H1 (cell line): ENCODE data around the gene ZBTB49. TPM values are rescaled to one million over a fixed set of nuclear protein-coding genes. Genes with fewer than 3 reads are reported as not detected.

Source experiments
- CTCF ChIA-PET: fragments of 300-600 bp; sonication (Branson Sonifier 250); formaldehyde crosslinking; loops from one replicate; lab custom pipeline; 2021; ENCODE audit not compliant: partially characterized antibody; lab: Charles Lee
- POLR2A ChIA-PET: fragments of 300-600 bp; sonication (Branson Sonifier 250); formaldehyde crosslinking; loops from one replicate; lab custom pipeline; 2021; ENCODE audit warnings: inconsistent platforms; ENCODE audit not compliant: partially characterized antibody; lab: Charles Lee
- DNase-seq, 2 experiments: peaks; one replicate each; pipeline versions ENCODE4 v3.0.0 to v3.0.0-alpha.2; 2010 to 2022; ENCODE audit warnings: low spot score in 2 of 2, low read depth in 1 of 2, mixed read lengths in 1 of 2
- FAIRE-seq: peaks from 2 replicates; lab custom pipeline; 2011; peaks lifted over from hg19 to GRCh38; lab: Jason Lieb, UNC
- H2AFZ ChIP-seq: 2 replicates; pipeline ENCODE4 v1.8.1; 2012; ENCODE audit warnings: low read length, inconsistent platforms
- H2AK5ac ChIP-seq: 2 replicates; pipeline ENCODE4 v1.6.1; 2013; ENCODE audit warnings: low read depth, low read length
- H2BK120ac ChIP-seq: replicated peaks from 2 replicates; pipeline ENCODE3; 2013; ENCODE audit warnings: low read depth, low read length, inconsistent platforms
- H2BK12ac ChIP-seq: 2 replicates; pipeline ENCODE4 v1.6.1; 2013; ENCODE audit warnings: low read depth, low read length
- H2BK15ac ChIP-seq: 2 replicates; pipeline ENCODE4 v1.6.1; 2013; ENCODE audit warnings: low read length
- H2BK20ac ChIP-seq: 2 replicates; pipeline ENCODE4 v1.6.1; 2013; ENCODE audit warnings: low read length
- H2BK5ac ChIP-seq: 2 replicates; pipeline ENCODE4 v1.6.1; 2013; ENCODE audit warnings: low read depth, low read length
- H3K14ac ChIP-seq: 2 replicates; pipeline ENCODE4 v1.6.1; 2013; ENCODE audit warnings: inconsistent platforms; ENCODE audit not compliant: insufficient read length
- H3K18ac ChIP-seq: 2 replicates; pipeline ENCODE4 v1.6.1; 2013; ENCODE audit warnings: low read length; ENCODE audit errors: extremely low read depth
- H3K23ac ChIP-seq: 2 replicates; pipeline ENCODE4 v1.6.1; 2013; ENCODE audit warnings: inconsistent platforms; ENCODE audit not compliant: insufficient read length
- H3K23me2 ChIP-seq: 2 replicates; pipeline ENCODE4 v1.6.1; 2013; ENCODE audit warnings: low read depth, low read length
- H3K27ac ChIP-seq: 2 replicates; pipeline ENCODE4 v1.6.1; 2011; ENCODE audit warnings: low read depth, low read length, inconsistent platforms
- H3K27me3 ChIP-seq, 4 experiments: replicated peaks in 1 of 4; 1 replicate in 1 of 4; 2 replicates in 3 of 4; pipeline versions ENCODE4 v1.6.1 to v1.8.1; 2011 to 2013; ENCODE audit warnings: low read length in 3 of 4, mild to moderate bottlenecking in 3 of 4, inconsistent platforms in 2 of 4, mixed read lengths in 2 of 4, moderate library complexity in 1 of 4; ENCODE audit not compliant: control insufficient read depth in 3 of 4, insufficient read depth in 3 of 4; ENCODE audit errors: extremely low read depth in 1 of 4
- H3K36me3 ChIP-seq, 4 experiments: 2 replicates each; pipeline versions ENCODE4 v1.6.1 to v1.8.1; 2011 to 2013; ENCODE audit warnings: mild to moderate bottlenecking in 4 of 4, low read length in 3 of 4, moderate library complexity in 2 of 4, control low read depth in 1 of 4, inconsistent platforms in 1 of 4; ENCODE audit not compliant: insufficient read depth in 4 of 4, control insufficient read depth in 2 of 4
- H3K4ac ChIP-seq: replicated peaks from 2 replicates; pipeline ENCODE3; 2013; ENCODE audit warnings: low read length, low read depth, mixed read lengths, inconsistent platforms; ENCODE audit not compliant: insufficient read length
- H3K4me1 ChIP-seq, 4 experiments: replicated peaks in 1 of 4; 1 replicate in 1 of 4; 2 replicates in 3 of 4; pipeline versions ENCODE4 v1.6.1 to v1.8.1; 2011 to 2013; ENCODE audit warnings: low read length in 3 of 4, inconsistent platforms in 2 of 4, mixed read lengths in 1 of 4; ENCODE audit not compliant: insufficient read depth in 4 of 4, control insufficient read depth in 3 of 4
- H3K4me2 ChIP-seq, 2 experiments: 2 replicates each; pipeline versions ENCODE4 v1.6.1 to v1.8.1; 2011 to 2013; ENCODE audit warnings: low read depth in 2 of 2, low read length in 2 of 2, control low read depth in 1 of 2, inconsistent platforms in 1 of 2, mild to moderate bottlenecking in 1 of 2; ENCODE audit not compliant: insufficient read depth in 1 of 2
- H3K4me3 ChIP-seq, 4 experiments: fragments of 200-600, 300-600 bp in 1 of 4; sonication (generic), shearing (Covaris generic), sonication (Bioruptor Twin) in 1 of 4; 2 replicates each; pipeline versions ENCODE4 v1.5.1 to v1.8.1; 2011 to 2016; ENCODE audit warnings: low read length in 4 of 4, low read depth in 3 of 4, control low read depth in 2 of 4, inconsistent platforms in 2 of 4, mild to moderate bottlenecking in 2 of 4, mixed read lengths in 1 of 4, moderate library complexity in 1 of 4; ENCODE audit not compliant: insufficient read depth in 2 of 4; ENCODE audit errors: extremely low read depth in 1 of 4
- H3K56ac ChIP-seq: replicated peaks from 2 replicates; pipeline ENCODE3; 2013; ENCODE audit warnings: low read depth, mild to moderate bottlenecking, mixed read lengths, low read length, inconsistent platforms; ENCODE audit not compliant: insufficient read length
- H3K79me1 ChIP-seq: 2 replicates; pipeline ENCODE4 v1.6.1; 2013; ENCODE audit warnings: low read depth, low read length, control low read depth
- H3K79me2 ChIP-seq, 2 experiments: 2 replicates each; pipeline versions ENCODE4 v1.6.1 to v1.8.1; 2012 to 2013; ENCODE audit warnings: low read length in 2 of 2, mild to moderate bottlenecking in 2 of 2, inconsistent platforms in 1 of 2; ENCODE audit not compliant: insufficient read depth in 2 of 2, control insufficient read depth in 1 of 2
- H3K9ac ChIP-seq, 4 experiments: replicated peaks in 1 of 4; 1 replicate in 1 of 4; 2 replicates in 3 of 4; pipeline versions ENCODE4 v1.6.1 to v1.8.1; 2011 to 2013; ENCODE audit warnings: low read depth in 3 of 4, low read length in 3 of 4, control low read depth in 2 of 4, mild to moderate bottlenecking in 2 of 4, moderate library complexity in 2 of 4, inconsistent platforms in 1 of 4; ENCODE audit errors: extremely low read depth in 1 of 4
- H3K9me3 ChIP-seq, 2 experiments: 2 replicates each; pipeline versions ENCODE4 v1.6.1 to v1.8.1; 2012 to 2013; ENCODE audit warnings: mild to moderate bottlenecking in 2 of 2, moderate library complexity in 2 of 2, control low read depth in 1 of 2, inconsistent platforms in 1 of 2, low read depth in 1 of 2, low read length in 1 of 2, mixed read lengths in 1 of 2; ENCODE audit not compliant: insufficient read depth in 2 of 2
- H4K20me1 ChIP-seq, 2 experiments: replicated peaks in 1 of 2; 2 replicates each; pipeline versions ENCODE3 to v1.8.1; 2011 to 2013; ENCODE audit warnings: inconsistent platforms in 2 of 2, low read length in 2 of 2, mild to moderate bottlenecking in 1 of 2; ENCODE audit not compliant: insufficient read depth in 2 of 2, control insufficient read depth in 1 of 2
- H4K5ac ChIP-seq: 2 replicates; pipeline ENCODE4 v1.6.1; 2013; ENCODE audit warnings: low read length, low read depth, mixed read lengths, inconsistent platforms; ENCODE audit not compliant: insufficient read length
- H4K8ac ChIP-seq: 2 replicates; pipeline ENCODE4 v1.8.0; 2013; ENCODE audit warnings: mild to moderate bottlenecking, moderate library complexity, low read length, inconsistent platforms; ENCODE audit not compliant: insufficient read depth; ENCODE audit errors: extremely low read depth
- H4K91ac ChIP-seq: replicated peaks from 2 replicates; pipeline ENCODE3; 2013; ENCODE audit warnings: low read length, mixed read lengths, inconsistent platforms; ENCODE audit not compliant: insufficient read length
- CBX5 ChIP-seq: fragments of 300-800, 300-1000 bp; sonication (generic); IDR thresholded peaks from 2 replicates; pipeline ENCODE4 v1.7.1; 2016; ENCODE audit warnings: antibody characterized with exemption, low read length, low read depth
- EP300 ChIP-seq, 2 experiments: IDR thresholded peaks; 1 replicate in 1 of 2; 2 replicates in 1 of 2; pipeline ENCODE4 v1.6.1; 2011 to 2012; ENCODE audit warnings: low read depth in 2 of 2, low read length in 2 of 2, mild to moderate bottlenecking in 2 of 2, borderline replicate concordance in 1 of 2, inconsistent platforms in 1 of 2, moderate library complexity in 1 of 2
- GABPA ChIP-seq: IDR thresholded peaks from 2 replicates; pipeline ENCODE4 v1.6.1; 2011; ENCODE audit warnings: mild to moderate bottlenecking, low read length, moderate library complexity, borderline replicate concordance; ENCODE audit not compliant: insufficient read depth
- JUND ChIP-seq: IDR thresholded peaks from 2 replicates; pipeline ENCODE4 v1.6.1; 2011; ENCODE audit warnings: mild to moderate bottlenecking, improper control_type of control experiment, low read length
- MAFK ChIP-seq: IDR thresholded peaks from 2 replicates; pipeline ENCODE4 v1.6.1; 2012; ENCODE audit warnings: low read depth, mild to moderate bottlenecking, improper control_type of control experiment, low read length
- RBBP5 ChIP-seq: IDR thresholded peaks from 2 replicates; pipeline ENCODE4 v1.7.1; 2012; ENCODE audit warnings: low read depth, mild to moderate bottlenecking, inconsistent platforms, low read length, moderate library complexity, borderline replicate concordance
- WGBS, 2 experiments: shearing (Covaris generic) in 1 of 2; methylation state at CpG; one replicate each; pipeline versions ENCODE4 v1.1.6 to v1.1.7; 2013 to 2015; ENCODE audit warnings: low lambda C conversion rate in 2 of 2, mixed read lengths in 2 of 2, inconsistent platforms in 1 of 2, low coverage in 1 of 2, missing lambda C conversion rate in 1 of 2; ENCODE audit not compliant: insufficient replicate concordance in 2 of 2, insufficient coverage in 1 of 2, insufficient read length in 1 of 2; ENCODE audit errors: extremely low coverage in 1 of 2, missing lambda C conversion rate in 1 of 2; 5-methylcytosine and 5-hydroxymethylcytosine counted together
- polyA plus RNA-seq, 7 experiments: library from polyadenylated mRNA; depleted of rRNA in 3 of 7; stranded (reverse) in 5 of 7; unstranded in 2 of 7; fragments of >200 nt in 5 of 7; fragments of 200-250 nt in 2 of 7; gene quantifications; 1 replicate in 5 of 7; 2 replicates in 1 of 7; 4 replicates in 1 of 7; pipeline versions ENCODE4 v1.2.1 to v1.2.3, GENCODE V29; 2011 to 2013; ENCODE audit warnings: missing spikeins in 2 of 7, mixed read lengths in 2 of 7
- total RNA-seq: library from RNA; stranded (reverse); fragmentation: NEBNext Ultra II Directional; extraction: Animal tissue kit (Norgen Biotek cat#: 25700); gene quantifications from 2 replicates; pipeline ENCODE4 v1.2.1, GENCODE V29; 2021

The ZBTB49 gene
- total and polyA plus RNA-seq, 2 of the 8 experiments (the other 6 are each of a cell fraction or from before 2014, with no cell fraction given): 4.2 to 6.8 TPM

GRCh38 chr4:4333265-4333706 lies 43.2 kb downstream of the ZBTB49 start:
- peaks cover 0 to 7% of the 10 kb centered on the region in 2 experiments; a peak in 2 of 4 replicates for H3K9me3 ChIP-seq
- H3K23me2 ChIP-seq: no peaks in the 10 kb centered on the region
- no peak overlapping the region for H2AFZ ChIP-seq
- H2BK12ac ChIP-seq: no peak overlapping the region
- H4K20me1 ChIP-seq: no peaks in the 10 kb centered on the region
- no peak overlapping the region for H3K27ac ChIP-seq
- no peaks in the 10 kb centered on the region for H3K79me1 ChIP-seq
- H3K56ac ChIP-seq: no peak overlapping the region
- H3K9ac ChIP-seq: no peak overlapping the region
- no peaks in the 10 kb centered on the region for H3K79me2 ChIP-seq
- no peaks in the 10 kb centered on the region for H3K36me3 ChIP-seq
- H4K91ac ChIP-seq: no peak overlapping the region
- CTCF ChIA-PET: interaction anchor here (0.7 to 2.1 kb wide), 3 partner anchors 8 to 111 kb away, joined by 4 to 8 read pairs (median 7); no protein-coding TSS in a partner anchor
- TF ChIP-seq GABPA (no peak), RBBP5 (no peak), MAFK (no peak), CBX5 (no peak), EP300 (IDR thresholded peaks at IDR 0.05; ENCODE audit: borderline replicate concordance in 1 of 2, low read depth in 2 of 2, low read length in 2 of 2) (no peak), JUND (no peak)
- TF ChIP-seq, all 59 proteins: peak for 0
- Histone ChIP-seq H2BK15ac (no peak overlapping the region), H3K18ac (no peak overlapping the region), H3K4me3 (no peak overlapping the region), H4K5ac (no peak overlapping the region), H3K4me2 (no peak overlapping the region), H3K23ac (no peak overlapping the region), H3K14ac (no peak overlapping the region), H4K8ac (no peak overlapping the region), H2BK20ac (no peak overlapping the region), H3K4me1 (no peaks in the 10 kb centered on the region), H2AK5ac (no peak overlapping the region), H3K27me3 (no peaks in the 10 kb centered on the region), H2BK5ac (no peak overlapping the region), H3K4ac (no peak overlapping the region), H2BK120ac (no peak overlapping the region)
- no peak for FAIRE-seq
- no peak for DNase-seq
- WGBS, 2 experiments: 87% methylated on average over 11 of the region's 11 CpGs; no CpG with 5 or more reads in 1 of the 2 experiments
- POLR2A ChIA-PET: no interaction called here
